ENCODE data around the gene NTRK2. TPM values are rescaled to one million over a fixed set of nuclear protein-coding genes. Genes with fewer than 3 reads are reported as not detected.

The NTRK2 gene
- total RNA-seq, 4 donors from 2014 or later: 9.5 to 19.5 (median 12.3) TPM

- H3K27me3 ChIP-seq: no peaks in the 10 kb centered on the region
- H3K9me3 ChIP-seq: no peaks in the 10 kb centered on the region
- TF ChIP-seq POLR2A (IDR thresholded peaks at IDR 0.05) (no peak), EP300 (IDR thresholded peaks at IDR 0.05) (no peak), CTCF (IDR thresholded peaks at IDR 0.05) (no peak), POLR2AphosphoS5 (IDR thresholded peaks at IDR 0.05) (no peak)
- WGBS: 100% methylated on average over 1 of the region's 1 CpG
- H3K4me3 ChIP-seq: no peak overlapping the region
- no peaks in the 10 kb centered on the region for H3K4me1 ChIP-seq
- no peak overlapping the region for H3K27ac ChIP-seq
- DNase-seq (ENCODE audit: low spot score in 2 of 2): no peak
- no peaks in the 10 kb centered on the region for H3K36me3 ChIP-seq
These were observed 344.2 kb downstream of the NTRK2 start for GRCh38 chr9:85013703-85014102.

GRCh38 chr9:85014292-85014691, 344.8 kb downstream of the NTRK2 start:
- WGBS: 85% methylated on average over 7 of the region's 7 CpGs
- TF ChIP-seq POLR2A (IDR thresholded peaks at IDR 0.05) (no peak), EP300 (IDR thresholded peaks at IDR 0.05) (no peak), CTCF (IDR thresholded peaks at IDR 0.05) (no peak), POLR2AphosphoS5 (IDR thresholded peaks at IDR 0.05) (no peak)
- no peaks in the 10 kb centered on the region for H3K4me1 ChIP-seq

DNA sequence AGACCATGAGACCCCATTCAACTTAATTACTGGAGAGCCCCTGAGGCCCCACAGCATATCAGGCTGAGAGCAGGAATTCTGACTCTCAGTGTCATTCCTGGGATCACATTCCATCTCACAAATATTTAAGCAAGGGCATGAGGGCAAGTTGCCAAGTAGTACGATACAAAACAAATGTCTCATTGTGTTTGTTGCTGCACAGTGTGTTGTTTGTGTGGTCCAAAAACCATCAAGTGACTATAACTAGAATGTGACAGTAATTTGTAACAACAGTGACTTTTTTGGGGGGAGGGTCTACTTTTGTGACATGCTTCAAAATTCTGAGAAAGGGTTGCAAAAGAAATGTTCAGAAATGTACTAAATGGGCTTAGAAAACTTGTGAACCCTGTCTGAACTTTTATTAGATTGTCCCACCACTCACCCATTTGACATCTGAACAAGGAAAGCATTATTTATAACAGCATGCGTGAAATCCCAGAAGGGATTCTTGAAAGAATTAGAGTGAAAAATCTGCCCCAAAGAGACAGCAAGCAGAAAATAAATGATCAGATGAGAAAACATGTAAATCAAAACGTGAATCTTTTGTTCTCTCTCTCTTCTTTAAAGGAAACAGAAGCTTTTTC, 347.0 kb downstream of the NTRK2 start:
- H3K27ac ChIP-seq: no peak overlapping the region
- no peak for TF ChIP-seq POLR2AphosphoS5 (IDR thresholded peaks at IDR 0.05)
- TF ChIP-seq EP300 (IDR thresholded peaks at IDR 0.05): no peak
- TF ChIP-seq CTCF (IDR thresholded peaks at IDR 0.05): no peak
- no peak for TF ChIP-seq POLR2A (IDR thresholded peaks at IDR 0.05)
- H3K4me3 ChIP-seq: no peak overlapping the region
- H3K9me3 ChIP-seq: no peaks in the 10 kb centered on the region
- H3K4me1 ChIP-seq: no peaks in the 10 kb centered on the region
- no peak for DNase-seq (ENCODE audit: low spot score in 2 of 2)
- H3K36me3 ChIP-seq: no peaks in the 10 kb centered on the region
- 46% methylated on average over 3 of the region's 3 CpGs for WGBS
- H3K27me3 ChIP-seq: no peaks in the 10 kb centered on the region

More at GRCh38 chr9:85014292-85014691, 344.8 kb downstream of the NTRK2 start:
- H3K27ac ChIP-seq: no peak overlapping the region
- H3K9me3 ChIP-seq: no peaks in the 10 kb centered on the region
- no peaks in the 10 kb centered on the region for H3K27me3 ChIP-seq
- H3K36me3 ChIP-seq: no peaks in the 10 kb centered on the region
- DNase-seq (ENCODE audit: low spot score in 2 of 2): no peak
- H3K4me3 ChIP-seq: no peak overlapping the region

DNA sequence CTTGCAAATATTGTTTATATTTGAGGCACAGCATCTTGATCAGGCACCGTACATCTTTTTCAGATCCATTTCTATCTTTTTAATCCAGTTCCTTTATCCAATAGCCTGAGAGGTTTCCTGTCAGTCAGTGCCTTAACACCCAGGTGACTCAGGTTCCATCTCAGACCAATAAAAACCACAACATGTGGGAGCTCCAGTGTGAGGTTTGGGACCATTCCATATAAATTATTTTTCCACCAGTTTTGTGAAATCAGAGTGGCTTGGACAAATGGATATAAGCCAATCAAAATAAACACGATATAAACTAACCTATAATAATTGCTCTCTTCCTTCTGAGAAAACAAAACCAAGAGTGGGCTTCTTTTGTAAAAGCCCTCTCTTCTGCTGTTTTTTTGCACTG, 351.3 kb downstream of the NTRK2 start:
- no peaks in the 10 kb centered on the region for H3K36me3 ChIP-seq
- WGBS: 73% methylated on average over 2 of the region's 2 CpGs
- TF ChIP-seq POLR2A (IDR thresholded peaks at IDR 0.05) (no peak), EP300 (IDR thresholded peaks at IDR 0.05) (no peak), POLR2AphosphoS5 (IDR thresholded peaks at IDR 0.05) (no peak), CTCF (IDR thresholded peaks at IDR 0.05) (no peak)

DNA sequence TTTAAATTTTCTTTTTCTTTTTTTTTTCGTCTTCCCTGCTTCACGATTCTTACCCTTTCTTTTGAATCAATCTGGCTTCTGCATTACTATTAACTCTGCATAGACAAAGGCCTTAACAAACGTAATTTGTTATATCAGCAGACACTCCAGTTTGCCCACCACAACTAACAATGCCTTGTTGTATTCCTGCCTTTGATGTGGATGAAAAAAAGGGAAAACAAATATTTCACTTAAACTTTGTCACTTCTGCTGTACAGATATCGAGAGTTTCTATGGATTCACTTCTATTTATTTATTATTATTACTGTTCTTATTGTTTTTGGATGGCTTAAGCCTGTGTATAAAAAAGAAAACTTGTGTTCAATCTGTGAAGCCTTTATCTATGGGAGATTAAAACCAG, 352.2 kb downstream of the NTRK2 start:
- no peaks in the 10 kb centered on the region for H3K9me3 ChIP-seq
- no peaks in the 10 kb centered on the region for H3K36me3 ChIP-seq
- 85% methylated on average over 4 of the region's 4 CpGs for WGBS
- TF ChIP-seq POLR2A (IDR thresholded peaks at IDR 0.05) (no peak), EP300 (IDR thresholded peaks at IDR 0.05) (no peak), CTCF (IDR thresholded peaks at IDR 0.05) (no peak), POLR2AphosphoS5 (IDR thresholded peaks at IDR 0.05) (no peak)
- no peaks in the 10 kb centered on the region for H3K4me1 ChIP-seq
- no peak overlapping the region for H3K27ac ChIP-seq
- no peaks in the 10 kb centered on the region for H3K27me3 ChIP-seq
- no peak for DNase-seq (ENCODE audit: low spot score in 2 of 2)
- no peak overlapping the region for H3K4me3 ChIP-seq

More for the DNA sequence above, 351.3 kb downstream of the NTRK2 start:
- no peak for DNase-seq (ENCODE audit: low spot score in 2 of 2)
- no peaks in the 10 kb centered on the region for H3K27me3 ChIP-seq
- no peaks in the 10 kb centered on the region for H3K4me1 ChIP-seq
- no peak overlapping the region for H3K4me3 ChIP-seq
- no peak overlapping the region for H3K27ac ChIP-seq
- no peaks in the 10 kb centered on the region for H3K9me3 ChIP-seq

All from suprapubic skin (tissue), 4 donors.